SKM-1 treated with dmso at 0.1 percent for 144 hours (cell line): ENCODE results near the gene SDC1.

Experiments
- DNase-seq: peaks from one replicate; lab custom pipeline; 2025; ENCODE audit not compliant: unreplicated experiment; lab: John Stamatoyannopoulos, UW

SDC1 gene

GRCh38 chr2:20173064-20173463 is 51.9 kb downstream of the SDC1 start:
- no peak for DNase-seq

GRCh38 chr2:20172273-20173055 is 52.5 kb downstream of the SDC1 start:
- no peak for DNase-seq

GRCh38 chr2:20171445-20171977 is 53.4 kb downstream of the SDC1 start:
- no peak for DNase-seq

- DNase-seq = no peak
Observed at GRCh38 chr2:20170704-20171250, 54.2 kb downstream of the SDC1 start.

- DNase-seq = no peak
Observed at GRCh38 chr2:20169796-20170703, 54.9 kb downstream of the SDC1 start.

GRCh38 chr2:20168727-20169696 is 55.9 kb downstream of the SDC1 start:
- no peak for DNase-seq

- DNase-seq = no peak
Observed at GRCh38 chr2:20168048-20168726, 56.7 kb downstream of the SDC1 start.

GRCh38 chr2:20167356-20167755 is 57.6 kb downstream of the SDC1 start:
- no peak for DNase-seq

GRCh38 chr2:20165677-20166509 is 59.0 kb downstream of the SDC1 start:
- no peak for DNase-seq

- DNase-seq = no peak
Observed at GRCh38 chr2:20164734-20165478, 60.0 kb downstream of the SDC1 start.

GRCh38 chr2:20164061-20164733 is 60.7 kb downstream of the SDC1 start:
- no peak for DNase-seq

- DNase-seq = no peak
Observed at GRCh38 chr2:20159411-20160070, 65.4 kb downstream of the SDC1 start.

GRCh38 chr2:20157193-20157891 is 67.6 kb downstream of the SDC1 start:
- DNase-seq = no peak

GRCh38 chr2:20156836-20157192 is 68.1 kb downstream of the SDC1 start:
- no peak for DNase-seq

GRCh38 chr2:20156076-20156759 is 68.7 kb downstream of the SDC1 start:
- no peak for DNase-seq
